Natural killer cell (primary cell): Measurements from ENCODE around the gene S100A9. TPM values are rescaled to one million over a fixed set of nuclear protein-coding genes. Genes with fewer than 3 reads are reported as not detected.

ENCODE experiments used
- ATAC-seq, 3 donors: fragments of 150-1000 bp in 2 of 3; fragments of 200-7000 bp in 1 of 3; cut with Tn5 transposase; 1 replicate in 1 of 3; 2 replicates in 2 of 3; pipeline ENCODE4 v1.10.0; 2021; ENCODE audit warnings: mild to moderate bottlenecking in 2 of 3, moderate library complexity in 2 of 3
- DNase-seq, 2 donors: peaks; one replicate each; pipeline versions ENCODE4 v3.0.0 to v3.0.0-alpha.2; 2013 to 2021; ENCODE audit warnings: mixed read lengths in 1 of 2
- H3K27ac ChIP-seq: one replicate; pipeline ENCODE4 v1.5.1; 2013; ENCODE audit warnings: mild to moderate bottlenecking, low read length
- H3K27me3 ChIP-seq: one replicate; pipeline ENCODE4 v1.6.1; 2013; ENCODE audit warnings: low read length; ENCODE audit not compliant: control insufficient read depth, insufficient read depth
- H3K36me3 ChIP-seq: one replicate; pipeline ENCODE4 v1.6.1; 2013; ENCODE audit warnings: low read length; ENCODE audit not compliant: control insufficient read depth, insufficient read depth
- H3K4me1 ChIP-seq: one replicate; pipeline ENCODE4 v1.6.1; 2013; ENCODE audit warnings: low read length; ENCODE audit not compliant: control insufficient read depth, insufficient read depth
- H3K4me3 ChIP-seq: one replicate; pipeline ENCODE4 v1.5.1; 2013; ENCODE audit warnings: low read length
- H3K9me3 ChIP-seq: one replicate; pipeline ENCODE4 v1.6.1; 2013; ENCODE audit warnings: low read length; ENCODE audit not compliant: control insufficient read depth, insufficient read depth
- H3K27ac Mint-ChIP-seq, 2 donors: one replicate each; pipeline ENCODE4 v1.8.0; 2022; ENCODE audit warnings: mild to moderate bottlenecking in 2 of 2, mixed read lengths in 2 of 2, moderate library complexity in 1 of 2
- H3K27me3 Mint-ChIP-seq, 2 donors: one replicate each; pipeline ENCODE4 v1.8.0; 2022; ENCODE audit warnings: low read depth in 2 of 2, mixed read lengths in 2 of 2
- H3K36me3 Mint-ChIP-seq: one replicate; pipeline ENCODE4 v1.8.0; 2022; ENCODE audit warnings: mixed read lengths
- H3K4me1 Mint-ChIP-seq, 2 donors: one replicate each; pipeline ENCODE4 v1.8.0; 2022; ENCODE audit warnings: mixed read lengths in 2 of 2
- H3K4me3 Mint-ChIP-seq: one replicate; pipeline ENCODE4 v1.8.0; 2022; ENCODE audit warnings: mild to moderate bottlenecking, moderate library complexity, mixed read lengths
- H3K9me3 Mint-ChIP-seq, 2 donors: one replicate each; pipeline ENCODE4 v1.8.0; 2022; ENCODE audit warnings: mixed read lengths in 2 of 2
- WGBS: methylation state at CpG from one replicate; pipeline ENCODE4 v1.1.7; 2013; ENCODE audit warnings: missing lambda C conversion rate; ENCODE audit not compliant: insufficient coverage; 5-methylcytosine and 5-hydroxymethylcytosine counted together
- intact Hi-C: fragments of 100-400 bp; cut with micrococcal nuclease; formaldehyde crosslinking; loops from one replicate; pipeline ENCODE4 v1.14.2; 2022
- total RNA-seq, 4 donors: library from RNA; stranded (reverse); fragments of 120-200 nt in 1 of 4; gene quantifications; one replicate each; pipeline versions ENCODE4 v1.2.3 to v1.2.4, GENCODE V29; 2013 to 2022
- TF ChIP-seq, protein P1 (sequence below): fragments of 200-600 bp; IDR thresholded peaks from one replicate; pipeline ENCODE4 v1.8.0; 2022; ENCODE audit warnings: antibody characterized with exemption

S100A9 gene
- total RNA-seq, 3 donors from 2014 or later (not counting 1 experiment from before 2014, with no cell fraction given), result 13.1 to 334 (median 116) TPM

GRCh38 chr1:153372571-153372970, 14.9 kb downstream of the S100A9 start:
- WGBS, result 89% methylated on average over 2 of the region's 2 CpGs
- no peak overlapping the region for H3K4me3 ChIP-seq
- no peaks in the 10 kb centered on the region for H3K36me3 Mint-ChIP-seq

DNA sequence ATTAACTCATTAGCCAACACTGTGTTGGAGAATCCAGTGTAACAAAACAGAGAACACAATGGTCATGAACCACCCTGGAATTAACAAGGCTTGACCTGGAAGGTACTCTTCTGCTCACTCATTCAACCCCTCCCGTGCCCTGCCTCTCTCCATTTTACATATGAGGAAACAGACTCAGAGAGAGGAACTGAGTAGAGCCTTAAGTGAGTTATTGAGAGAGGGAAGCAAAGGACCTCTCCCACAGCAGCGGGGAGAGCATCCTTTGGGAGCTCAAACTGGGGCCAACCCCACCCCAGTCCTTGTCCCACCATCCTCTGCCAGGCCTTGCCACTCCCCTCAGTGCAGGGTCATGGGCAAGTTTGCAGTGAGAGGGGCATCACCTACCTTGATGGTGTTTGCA, 16.4 kb downstream of the S100A9 start:
- ATAC-seq (peak in 1 of 3 donors; percentile 63), DNase-seq (no peak)
- no peak overlapping the region for H3K27ac ChIP-seq
- Mint-ChIP-seq H3K36me3 (no peaks in the 10 kb centered on the region), H3K27me3 (peaks cover 13 to 26% of the 10 kb centered on the region in 2 donors), H3K9me3 (no peaks in the 10 kb centered on the region), H3K27ac (no peak overlapping the region), H3K4me1 (no peaks in the 10 kb centered on the region), H3K4me3 (no peak overlapping the region)
- no peaks in the 10 kb centered on the region for H3K9me3 ChIP-seq
- TF ChIP-seq, protein P1, sequence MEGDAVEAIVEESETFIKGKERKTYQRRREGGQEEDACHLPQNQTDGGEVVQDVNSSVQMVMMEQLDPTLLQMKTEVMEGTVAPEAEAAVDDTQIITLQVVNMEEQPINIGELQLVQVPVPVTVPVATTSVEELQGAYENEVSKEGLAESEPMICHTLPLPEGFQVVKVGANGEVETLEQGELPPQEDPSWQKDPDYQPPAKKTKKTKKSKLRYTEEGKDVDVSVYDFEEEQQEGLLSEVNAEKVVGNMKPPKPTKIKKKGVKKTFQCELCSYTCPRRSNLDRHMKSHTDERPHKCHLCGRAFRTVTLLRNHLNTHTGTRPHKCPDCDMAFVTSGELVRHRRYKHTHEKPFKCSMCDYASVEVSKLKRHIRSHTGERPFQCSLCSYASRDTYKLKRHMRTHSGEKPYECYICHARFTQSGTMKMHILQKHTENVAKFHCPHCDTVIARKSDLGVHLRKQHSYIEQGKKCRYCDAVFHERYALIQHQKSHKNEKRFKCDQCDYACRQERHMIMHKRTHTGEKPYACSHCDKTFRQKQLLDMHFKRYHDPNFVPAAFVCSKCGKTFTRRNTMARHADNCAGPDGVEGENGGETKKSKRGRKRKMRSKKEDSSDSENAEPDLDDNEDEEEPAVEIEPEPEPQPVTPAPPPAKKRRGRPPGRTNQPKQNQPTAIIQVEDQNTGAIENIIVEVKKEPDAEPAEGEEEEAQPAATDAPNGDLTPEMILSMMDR, result no peak
- intact Hi-C loops, result no loop called here
- no peak overlapping the region for H3K4me3 ChIP-seq
- no peaks in the 10 kb centered on the region for H3K36me3 ChIP-seq
- WGBS, result 55% methylated on average over 1 of the region's 2 CpGs
- H3K4me1 ChIP-seq, result no peaks in the 10 kb centered on the region
- H3K27me3 ChIP-seq, result no peaks in the 10 kb centered on the region

More at GRCh38 chr1:153372571-153372970, 14.9 kb downstream of the S100A9 start:
- Mint-ChIP-seq H3K4me3 (no peak overlapping the region), H3K4me1 (no peaks in the 10 kb centered on the region), H3K9me3 (no peaks in the 10 kb centered on the region), H3K27ac (no peak overlapping the region), H3K27me3 (peaks cover 10 to 26% of the 10 kb centered on the region in 2 donors)
- Histone ChIP-seq H3K27me3 (no peaks in the 10 kb centered on the region), H3K27ac (no peak overlapping the region), H3K9me3 (no peaks in the 10 kb centered on the region), H3K36me3 (no peaks in the 10 kb centered on the region), H3K4me1 (no peaks in the 10 kb centered on the region)
- ATAC-seq, result no peak
- no peak for DNase-seq
- intact Hi-C loops, result no loop called here
- TF ChIP-seq, protein P1, result no peak

- Histone ChIP-seq H3K36me3 (no peaks in the 10 kb centered on the region), H3K4me3 (no peak within 1 kb of the TSS), H3K9me3 (no peaks in the 10 kb centered on the region), H3K4me1 (no peaks in the 10 kb centered on the region), H3K27ac (no peak within 1 kb of the TSS), H3K27me3 (no peaks in the 10 kb centered on the region)
- intact Hi-C loops, result no loop called here
- no peaks in the 10 kb centered on the region for H3K4me1 Mint-ChIP-seq
- DNase-seq (no peak), ATAC-seq (peak in 1 of 3 donors; percentile 48)
- no peak within 1 kb of the TSS for H3K4me3 Mint-ChIP-seq
- H3K36me3 Mint-ChIP-seq, result no peaks in the 10 kb centered on the region
- no peaks in the 10 kb centered on the region for H3K9me3 Mint-ChIP-seq
- TF ChIP-seq, protein P1, result no peak
- H3K27ac Mint-ChIP-seq, result no peak within 1 kb of the TSS
- WGBS, result 81% methylated on average over 1 of the region's 1 CpG
- H3K27me3 Mint-ChIP-seq, result peaks cover 7 to 19% of the 10 kb centered on the region in 2 donors
These were observed 17.9 kb downstream of the S100A9 start, which contains the start of gene S100A12 for GRCh38 chr1:153375511-153375910. TSS of gene S100A12 (minus strand) at chr1:153375621. CDS start at chr1:153374592, 1,029 bp downstream.

DNA sequence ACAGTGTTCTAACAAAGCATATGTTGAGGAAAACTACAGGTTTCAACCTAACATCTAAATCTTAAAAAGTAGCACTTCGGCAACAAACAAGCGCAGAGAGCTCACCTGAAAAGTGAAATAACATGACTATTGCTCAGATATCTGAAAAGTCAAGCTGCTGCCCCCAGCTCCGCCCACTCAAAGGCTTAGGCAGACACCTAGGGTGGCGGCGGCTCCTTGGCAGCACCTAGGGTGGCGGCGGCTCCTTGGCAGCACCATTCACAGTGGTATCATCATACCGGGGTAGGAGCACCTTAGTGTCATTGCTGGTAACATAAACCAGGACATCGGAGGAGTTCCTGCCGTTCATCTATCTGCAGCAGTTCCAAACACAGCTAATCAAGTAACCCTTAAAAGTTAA, 21.9 kb downstream of the S100A9 start:
- intact Hi-C loops, result no loop called here
- no peak for ATAC-seq
- 94% methylated on average over 10 of the region's 10 CpGs for WGBS
- H3K4me1 ChIP-seq, result no peaks in the 10 kb centered on the region
- no peak overlapping the region for H3K4me3 ChIP-seq
- no peaks in the 10 kb centered on the region for H3K27me3 ChIP-seq
- H3K4me3 Mint-ChIP-seq, result no peak overlapping the region
- no peaks in the 10 kb centered on the region for H3K4me1 Mint-ChIP-seq
- H3K9me3 ChIP-seq, result no peaks in the 10 kb centered on the region
- no peaks in the 10 kb centered on the region for H3K36me3 ChIP-seq
- DNase-seq, result no peak
- H3K27ac ChIP-seq, result no peak overlapping the region
- no peaks in the 10 kb centered on the region for H3K36me3 Mint-ChIP-seq
- H3K9me3 Mint-ChIP-seq, result peaks cover 0 to 7% of the 10 kb centered on the region in 2 donors
- peaks cover 8 to 21% of the 10 kb centered on the region in 2 donors for H3K27me3 Mint-ChIP-seq
- TF ChIP-seq, protein P1, result no peak
- no peak overlapping the region for H3K27ac Mint-ChIP-seq
